ENCODE data around the gene NID1. TPM values are rescaled to one million over a fixed set of nuclear protein-coding genes. Genes with fewer than 3 reads are reported as not detected.
A peak's percentile ranks its signal among the peaks of the same experiment; 100 is the strongest.
"Not testable (repeated sequence)": the region's sequence is repeated elsewhere in the genome, so short reads cannot be mapped to it uniquely, and the experiment has no call there.

The NID1 gene
- total RNA-seq, 1 donor from 2014 or later = 65.8 TPM

DNA sequence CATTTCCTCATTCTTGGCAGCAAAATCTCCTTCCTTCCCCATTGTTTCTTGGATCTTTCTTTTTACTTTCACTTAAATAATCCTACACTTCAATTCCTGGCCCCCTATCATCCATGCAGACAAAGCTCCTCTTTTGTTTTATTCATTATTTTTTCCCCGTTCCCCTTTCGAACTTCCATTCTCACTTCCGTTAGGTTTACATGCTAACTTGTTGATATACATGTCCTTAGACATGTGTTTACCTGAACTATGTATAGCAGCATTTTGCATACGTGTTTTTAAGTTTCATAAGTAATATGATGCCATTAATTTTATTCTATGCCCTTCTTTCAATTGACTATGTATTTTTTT lies 131.1 kb downstream of the NID1 start:
- intact Hi-C loops (cut with DNase I) = no loop called here
- ATAC-seq (no peak), DNase-seq (ENCODE audit: missing footprints) (no peak)

DNA sequence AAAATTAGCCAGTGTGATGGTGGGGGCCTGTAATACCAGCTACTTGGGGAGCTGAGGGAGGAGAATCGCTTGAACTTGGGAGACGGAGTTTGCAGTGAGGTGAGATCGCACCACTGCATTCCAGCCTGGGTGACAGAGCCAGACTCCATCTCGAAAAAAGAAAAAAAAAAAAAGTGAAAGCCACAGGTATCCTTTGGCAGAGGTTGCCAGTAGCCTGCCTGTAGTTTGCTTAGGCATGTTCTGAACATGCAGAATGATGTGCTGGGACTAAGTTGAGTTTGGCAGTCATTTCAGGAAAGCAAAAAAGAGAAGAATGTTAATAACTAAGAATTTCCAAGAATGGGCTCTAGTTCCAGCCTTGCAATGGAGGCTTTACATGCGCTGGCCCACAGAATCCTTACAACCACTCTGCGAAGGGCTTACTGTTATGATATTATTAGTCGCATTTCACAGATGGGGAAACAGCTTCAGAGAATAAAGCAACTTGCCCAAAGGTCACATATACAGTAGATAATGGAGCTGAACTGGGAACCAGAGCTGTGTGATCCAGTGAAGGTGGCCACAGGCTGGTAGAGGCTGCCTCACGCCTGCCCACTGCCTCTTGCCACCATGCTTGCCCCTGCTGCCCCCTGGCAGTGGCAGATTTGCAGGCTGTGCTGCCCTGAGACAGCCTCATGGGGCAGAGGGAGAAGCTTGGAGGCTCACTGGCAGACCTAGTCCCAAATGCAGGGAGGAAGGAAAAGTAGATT lies 131.7 kb downstream of the NID1 start:
- DNase-seq (ENCODE audit: missing footprints) = peak; percentile 72
- intact Hi-C loops (cut with DNase I) = no loop called here
- ATAC-seq = peak; percentile 35

- DNase-seq (ENCODE audit: missing footprints) (no peak), ATAC-seq (no peak)
- intact Hi-C loops (cut with DNase I) = no loop called here
These were observed 132.8 kb downstream of the NID1 start for GRCh38 chr1:235932090-235932510.

DNA sequence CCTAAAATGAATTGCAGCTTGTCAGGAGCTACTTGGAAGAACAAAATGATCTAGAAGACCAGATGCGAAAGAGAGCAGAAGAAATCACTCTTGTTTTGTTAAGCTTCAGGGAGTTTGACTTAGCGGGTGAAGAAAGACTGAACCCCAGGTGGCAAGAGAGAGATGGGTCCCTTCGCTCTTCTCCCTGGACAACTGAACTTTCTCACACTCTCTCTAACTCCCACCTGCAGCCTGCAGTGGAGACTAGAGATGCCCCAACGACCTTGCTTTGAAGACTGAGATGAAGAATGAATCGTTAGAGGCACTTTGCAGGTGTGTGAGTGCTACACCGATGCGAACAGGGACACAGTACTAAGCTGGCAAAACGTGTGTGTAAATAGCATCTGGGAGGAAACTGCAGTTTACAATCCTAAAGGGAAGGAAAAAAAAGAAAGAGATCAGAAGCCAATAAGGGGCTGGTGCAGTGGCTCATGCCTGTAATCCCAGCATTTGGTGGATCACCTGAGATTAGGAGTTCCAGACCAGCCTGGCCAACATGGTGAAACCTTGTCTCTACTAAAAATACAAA lies 133.6 kb downstream of the NID1 start:
- no peak for DNase-seq (ENCODE audit: missing footprints)
- intact Hi-C loops (cut with DNase I) = no loop called here

GRCh38 chr1:235930543-235930942 lies 134.3 kb downstream of the NID1 start:
- intact Hi-C loops (cut with DNase I) = no loop called here
- DNase-seq (ENCODE audit: missing footprints) (no peak), ATAC-seq (no peak)

More for the DNA sequence above, 133.6 kb downstream of the NID1 start:
- ATAC-seq = no peak

DNA sequence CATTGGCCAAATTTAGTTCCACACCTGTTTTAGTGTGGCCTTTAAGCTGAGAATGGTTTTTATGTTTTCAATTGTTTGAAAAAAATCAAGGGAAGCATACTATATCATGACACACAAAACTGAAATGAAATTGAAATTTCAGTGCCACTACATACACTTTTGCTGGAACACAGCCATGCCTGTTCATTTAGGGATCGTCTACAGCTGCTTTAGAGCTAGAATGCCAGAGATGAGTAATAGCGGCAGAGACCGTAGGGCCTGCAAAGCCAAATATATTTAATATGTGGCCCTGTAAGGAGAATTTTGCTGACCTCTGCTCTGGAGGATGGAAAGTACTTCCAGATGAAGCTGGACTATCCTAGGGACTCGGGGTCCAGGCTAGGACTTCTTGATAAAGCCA lies 135.7 kb downstream of the NID1 start:
- ATAC-seq (no peak), DNase-seq (ENCODE audit: missing footprints) (no peak)
- intact Hi-C loops (cut with DNase I) = no loop called here

DNA sequence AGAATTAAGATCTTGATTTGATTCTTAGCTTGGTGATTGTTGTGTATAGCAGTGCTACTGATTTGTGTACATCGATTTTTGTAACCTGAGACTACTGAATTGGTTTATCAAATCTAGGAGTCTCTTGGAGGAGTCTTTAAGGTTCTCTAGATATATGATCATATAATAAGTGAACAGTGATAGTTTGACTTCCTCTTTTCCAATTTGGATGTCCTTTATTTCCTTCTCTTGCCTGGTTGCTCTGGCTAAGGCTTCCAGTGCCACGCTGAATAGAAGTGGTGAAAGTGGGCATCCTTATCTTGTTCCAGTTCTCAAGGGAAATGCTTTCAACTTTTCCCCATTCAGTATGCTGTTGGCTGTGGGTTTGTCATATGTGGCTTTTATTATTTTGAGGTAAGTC lies 136.7 kb downstream of the NID1 start:
- intact Hi-C loops (cut with DNase I) = no loop called here
- ATAC-seq = no peak
- DNase-seq (ENCODE audit: missing footprints) = no peak

GRCh38 chr1:235927551-235927950 lies 137.3 kb downstream of the NID1 start:
- ATAC-seq; intact Hi-C loops (cut with DNase I): not testable (repeated sequence)

More at GRCh38 chr1:235927551-235927950, 137.3 kb downstream of the NID1 start:
- not testable (repeated sequence) for DNase-seq (ENCODE audit: missing footprints)

Other genes starting within 250 kb of the NID1 start
- 10.6 TPM for gene LYST, start 198.2 kb downstream of the NID1 start, total RNA-seq
- 32.0 TPM for gene GPR137B, start 77.4 kb upstream of the NID1 start, total RNA-seq
- 7.2 TPM for gene ERO1B, start 216.9 kb upstream of the NID1 start, total RNA-seq

Data from Right ventricle myocardium inferior (tissue), 1 donor.